ENCODE results near the gene ING5.
"Not testable (repeated sequence)": the region's sequence is repeated elsewhere in the genome, so short reads cannot be mapped to it uniquely, and the experiment has no call there.

Gene ING5

DNA sequence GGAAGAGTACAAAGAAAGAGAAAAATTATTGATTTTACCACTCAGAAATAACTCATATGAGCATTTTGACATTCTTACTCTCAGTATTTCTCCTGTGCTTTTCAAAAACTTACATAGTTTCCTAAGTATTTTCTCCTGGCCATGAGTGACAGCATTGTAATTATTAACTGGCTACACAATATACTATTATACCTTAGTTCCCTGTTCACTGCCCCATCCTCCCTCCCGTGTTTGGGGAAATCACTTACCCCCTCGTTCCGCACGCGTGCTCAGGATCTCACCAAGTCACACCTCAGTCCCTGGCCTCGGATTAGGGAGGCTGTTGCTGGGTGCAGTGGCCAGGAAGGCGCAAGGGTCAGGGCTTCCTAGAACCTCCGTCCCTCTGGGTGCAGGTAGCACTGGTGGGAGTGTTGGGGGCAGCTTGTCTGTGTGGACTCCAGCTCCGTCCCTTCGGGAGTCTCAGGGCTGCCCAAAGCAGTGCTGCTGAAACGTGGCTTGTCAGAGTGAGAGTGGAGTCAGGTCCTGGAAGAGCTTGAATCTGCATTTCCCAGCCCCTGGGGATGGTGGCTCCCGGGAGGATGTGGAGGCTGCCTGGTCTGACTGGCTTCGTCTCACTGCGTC lies 41.1 kb upstream of the ING5 start:
- DNase-seq: no peak
- Histone ChIP-seq H3K36me3 (replicated peaks) (peaks cover 27% of the 10 kb centered on the region), H3K27ac (no peak overlapping the region), H3K27me3 (replicated peaks) (no peaks in the 10 kb centered on the region), H3K4me3 (ENCODE audit: low read depth, low read length) (no peak overlapping the region)
- in situ Hi-C loops (cut with HindIII; ENCODE audit: low pct_ligation_motif_present, low sequenced_read_pairs): no loop called here
- TF ChIP-seq, protein P1, sequence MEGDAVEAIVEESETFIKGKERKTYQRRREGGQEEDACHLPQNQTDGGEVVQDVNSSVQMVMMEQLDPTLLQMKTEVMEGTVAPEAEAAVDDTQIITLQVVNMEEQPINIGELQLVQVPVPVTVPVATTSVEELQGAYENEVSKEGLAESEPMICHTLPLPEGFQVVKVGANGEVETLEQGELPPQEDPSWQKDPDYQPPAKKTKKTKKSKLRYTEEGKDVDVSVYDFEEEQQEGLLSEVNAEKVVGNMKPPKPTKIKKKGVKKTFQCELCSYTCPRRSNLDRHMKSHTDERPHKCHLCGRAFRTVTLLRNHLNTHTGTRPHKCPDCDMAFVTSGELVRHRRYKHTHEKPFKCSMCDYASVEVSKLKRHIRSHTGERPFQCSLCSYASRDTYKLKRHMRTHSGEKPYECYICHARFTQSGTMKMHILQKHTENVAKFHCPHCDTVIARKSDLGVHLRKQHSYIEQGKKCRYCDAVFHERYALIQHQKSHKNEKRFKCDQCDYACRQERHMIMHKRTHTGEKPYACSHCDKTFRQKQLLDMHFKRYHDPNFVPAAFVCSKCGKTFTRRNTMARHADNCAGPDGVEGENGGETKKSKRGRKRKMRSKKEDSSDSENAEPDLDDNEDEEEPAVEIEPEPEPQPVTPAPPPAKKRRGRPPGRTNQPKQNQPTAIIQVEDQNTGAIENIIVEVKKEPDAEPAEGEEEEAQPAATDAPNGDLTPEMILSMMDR (IDR thresholded peaks at IDR 0.05; ENCODE audit: low read depth, low read length, missing control alignments): no peak

DNA sequence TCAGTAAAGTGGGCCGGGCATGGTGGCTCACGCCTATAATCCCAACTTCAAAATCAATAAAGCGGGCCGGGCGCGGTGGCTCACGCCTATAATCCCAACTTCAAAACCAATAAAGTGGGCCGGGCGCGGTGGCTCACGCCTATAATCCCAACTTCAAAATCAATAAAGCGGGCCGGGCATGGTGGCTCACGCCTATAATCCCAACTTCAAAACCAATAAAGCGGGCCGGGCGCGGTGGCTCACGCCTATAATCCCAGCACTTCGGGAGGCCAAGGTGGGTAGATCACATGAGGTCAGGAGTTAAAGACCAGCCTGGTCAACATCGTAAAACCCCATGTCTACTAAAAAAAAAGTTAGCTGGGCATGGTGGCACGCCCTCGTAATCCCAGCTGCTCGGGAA lies 39.1 kb upstream of the ING5 start:
- H3K27ac ChIP-seq; H3K27me3 ChIP-seq (replicated peaks); in situ Hi-C loops (cut with HindIII; ENCODE audit: low pct_ligation_motif_present, low sequenced_read_pairs); DNase-seq; H3K4me3 ChIP-seq (ENCODE audit: low read depth, low read length): not testable (repeated sequence)
- H3K36me3 ChIP-seq (replicated peaks): peaks cover 23% of the 10 kb centered on the region

DNA sequence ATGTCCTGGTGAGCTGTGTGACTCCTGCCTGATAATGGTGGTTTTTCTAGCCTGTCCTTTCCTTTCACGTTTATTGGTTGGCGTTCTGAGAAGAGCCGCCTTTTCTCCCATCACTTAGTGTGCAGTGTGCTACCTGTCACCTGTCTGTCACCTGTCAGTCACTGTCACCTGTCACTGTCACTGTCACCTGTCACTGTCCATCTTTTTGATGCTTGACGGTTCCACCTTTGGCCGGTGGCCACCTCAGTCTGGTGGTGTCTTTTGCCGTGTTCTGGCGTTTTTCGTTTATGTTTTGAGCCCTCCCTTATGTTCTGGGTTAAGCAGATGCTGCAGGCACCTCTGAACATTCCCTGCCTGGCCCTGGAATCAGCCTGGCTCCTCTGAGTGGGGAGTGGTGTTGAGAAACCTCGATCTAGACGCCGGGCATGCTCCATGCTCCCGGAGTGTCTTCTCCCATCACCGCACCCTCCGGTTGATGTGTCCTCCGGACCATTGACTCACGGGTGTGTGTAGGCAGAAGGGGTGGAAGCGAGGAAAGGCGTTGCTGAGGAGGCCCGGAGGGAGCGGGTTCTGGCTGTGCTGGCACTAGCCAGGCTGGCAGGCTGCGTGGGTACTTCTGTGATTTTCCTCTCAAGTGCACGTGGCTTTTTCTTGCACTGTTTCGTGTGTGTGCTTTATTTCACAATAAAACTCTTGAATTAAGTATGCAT lies 36.0 kb upstream of the ING5 start:
- H3K27ac ChIP-seq: peak overlapping the region; percentile 95
- no peak for DNase-seq
- peaks cover 22% of the 10 kb centered on the region for H3K36me3 ChIP-seq (replicated peaks)
- no peaks in the 10 kb centered on the region for H3K27me3 ChIP-seq (replicated peaks)
- TF ChIP-seq, protein P1 (IDR thresholded peaks at IDR 0.05; ENCODE audit: low read depth, low read length, missing control alignments): no peak
- in situ Hi-C loops (cut with HindIII; ENCODE audit: low pct_ligation_motif_present, low sequenced_read_pairs): no loop called here
- H3K4me3 ChIP-seq (ENCODE audit: low read depth, low read length): peak overlapping the region; percentile 26

DNA sequence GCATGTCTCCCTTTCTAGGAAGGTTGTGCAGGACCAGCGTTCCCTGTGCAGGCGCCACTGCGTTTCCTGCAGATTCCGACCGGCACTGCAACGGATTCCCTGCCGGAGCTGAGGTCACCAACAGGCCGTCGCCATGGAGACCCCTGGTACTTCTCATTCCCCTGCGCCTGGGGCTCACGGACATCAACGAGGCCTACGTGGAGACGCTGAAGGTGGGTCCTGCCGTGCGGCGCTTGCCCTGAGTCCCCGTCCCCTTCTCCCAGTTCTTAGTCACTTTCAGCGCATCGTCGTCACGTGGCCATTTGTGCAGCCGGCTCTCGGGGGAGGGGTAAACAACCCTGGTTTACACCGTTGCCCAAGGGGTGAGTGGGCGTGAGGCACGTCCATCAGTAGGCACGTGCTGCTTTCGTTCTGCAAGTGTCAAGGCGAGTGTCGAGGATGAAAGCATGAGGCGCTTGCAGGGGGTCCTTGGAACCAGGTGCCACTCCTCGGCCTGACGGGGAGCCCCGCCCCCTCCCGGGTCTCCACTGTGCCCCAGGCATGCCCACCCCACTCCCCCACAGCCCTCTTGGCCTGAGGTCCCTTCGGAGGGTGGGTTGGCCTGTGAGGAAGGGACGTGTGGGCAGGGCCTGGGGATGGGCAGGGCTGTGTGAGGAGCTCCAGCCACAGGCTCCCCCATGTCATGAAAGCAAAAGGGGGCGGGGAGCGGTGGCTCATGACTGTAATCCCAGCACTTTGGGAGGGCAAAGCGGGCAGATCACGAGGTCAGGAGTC lies 35.0 kb upstream of the ING5 start:
- peak overlapping the region; percentile 17 for H3K4me3 ChIP-seq (ENCODE audit: low read depth, low read length)
- in situ Hi-C loops (cut with HindIII; ENCODE audit: low pct_ligation_motif_present, low sequenced_read_pairs): no loop called here
- peaks cover 25% of the 10 kb centered on the region for H3K36me3 ChIP-seq (replicated peaks)
- DNase-seq: peak; percentile 65
- TF ChIP-seq, protein P1 (IDR thresholded peaks at IDR 0.05; ENCODE audit: low read depth, low read length, missing control alignments): peak; percentile 15
- H3K27me3 ChIP-seq (replicated peaks): no peaks in the 10 kb centered on the region
- peak overlapping the region; percentile 25 for H3K27ac ChIP-seq

DNA sequence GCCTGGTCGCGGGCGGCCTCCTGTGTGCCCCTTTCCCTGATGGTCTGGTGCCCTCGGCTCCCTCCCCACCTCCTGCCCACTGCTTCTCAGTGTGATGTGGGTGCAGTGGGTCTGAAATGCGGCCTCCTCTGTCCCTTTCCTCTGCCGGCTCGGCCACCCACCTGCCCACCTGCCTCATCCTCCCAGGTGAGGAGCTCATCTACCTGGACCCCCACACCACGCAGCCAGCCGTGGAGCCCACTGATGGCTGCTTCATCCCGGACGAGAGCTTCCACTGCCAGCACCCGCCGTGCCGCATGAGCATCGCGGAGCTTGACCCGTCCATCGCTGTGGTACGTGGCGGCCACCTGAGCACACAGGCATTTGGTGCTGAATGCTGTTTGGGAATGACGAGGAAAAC lies 33.5 kb upstream of the ING5 start:
- H3K27ac ChIP-seq: no peak overlapping the region
- no peak overlapping the region for H3K4me3 ChIP-seq (ENCODE audit: low read depth, low read length)
- in situ Hi-C loops (cut with HindIII; ENCODE audit: low pct_ligation_motif_present, low sequenced_read_pairs): no loop called here
- no peaks in the 10 kb centered on the region for H3K27me3 ChIP-seq (replicated peaks)
- TF ChIP-seq, protein P1 (IDR thresholded peaks at IDR 0.05; ENCODE audit: low read depth, low read length, missing control alignments): no peak
- DNase-seq: no peak
- H3K36me3 ChIP-seq (replicated peaks): peaks cover 31% of the 10 kb centered on the region

DNA sequence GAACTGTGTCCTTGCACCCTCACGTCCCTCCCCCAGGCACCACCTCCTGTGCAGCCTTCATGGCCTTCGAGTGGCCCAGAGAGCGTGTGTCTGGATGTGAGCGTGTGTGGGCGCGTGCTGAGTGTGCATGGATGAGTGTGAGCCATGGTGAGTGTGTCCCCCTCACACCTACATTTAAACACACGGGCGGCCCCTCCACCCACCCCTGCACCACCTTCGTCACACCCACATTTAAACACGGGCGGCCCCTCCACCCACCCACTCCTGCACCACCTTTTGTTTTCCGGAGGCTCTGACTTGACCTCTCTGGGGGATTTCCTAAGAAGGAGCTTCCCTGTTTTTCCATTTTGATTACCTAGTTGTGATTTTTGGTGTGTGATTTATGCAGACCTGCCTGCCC lies 33.0 kb upstream of the ING5 start:
- Histone ChIP-seq H3K27me3 (replicated peaks) (no peaks in the 10 kb centered on the region), H3K36me3 (replicated peaks) (peaks cover 31% of the 10 kb centered on the region), H3K4me3 (ENCODE audit: low read depth, low read length) (no peak overlapping the region), H3K27ac (no peak overlapping the region)
- in situ Hi-C loops (cut with HindIII; ENCODE audit: low pct_ligation_motif_present, low sequenced_read_pairs): no loop called here
- TF ChIP-seq, protein P1 (IDR thresholded peaks at IDR 0.05; ENCODE audit: low read depth, low read length, missing control alignments): no peak
- no peak for DNase-seq
